ENCODE data around the gene MRPL4. TPM values are rescaled to one million over a fixed set of nuclear protein-coding genes. Genes with fewer than 3 reads are reported as not detected.
"Not testable (repeated sequence)": the region's sequence is repeated elsewhere in the genome, so short reads cannot be mapped to it uniquely, and the experiment has no call there.

Gene MRPL4
- total RNA-seq, 1 donor from 2014 or later: 76.8 TPM

DNA sequence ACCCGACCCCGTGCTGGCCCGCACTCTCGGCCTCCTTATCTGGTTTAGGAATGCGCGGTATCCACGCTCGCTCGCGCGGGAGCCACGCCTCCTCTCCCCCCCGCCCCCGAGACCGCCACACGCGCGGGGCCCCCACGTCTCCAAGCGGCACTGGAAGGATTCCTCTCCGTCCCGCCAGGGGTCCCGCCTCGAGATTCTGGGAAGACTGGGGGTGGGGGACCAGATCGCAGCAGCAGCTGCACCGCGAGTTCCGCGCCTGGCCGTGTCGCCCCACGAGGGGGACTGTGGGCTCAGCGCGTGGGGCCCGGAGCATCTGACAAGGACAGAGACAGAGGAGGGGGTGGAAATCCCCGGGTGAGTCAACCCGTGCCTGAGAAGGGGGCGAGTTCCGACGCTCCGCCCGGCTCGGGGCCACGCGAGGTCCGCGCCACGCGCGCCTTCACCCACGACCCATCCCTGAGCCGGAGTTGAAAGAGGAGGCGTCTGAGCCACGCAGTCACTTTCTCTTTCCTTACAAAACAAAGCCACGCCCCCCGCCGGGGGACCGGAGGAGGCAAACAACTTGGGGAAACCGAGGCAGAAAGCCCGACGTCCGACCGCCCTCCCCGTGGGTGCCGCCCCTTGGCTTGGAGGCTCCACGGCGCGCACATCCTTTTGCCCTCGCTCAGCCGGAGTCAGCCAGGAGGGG is 21.7 kb upstream of the MRPL4 start:
- intact Hi-C loops (cut with micrococcal nuclease): loop anchor here (2.0 kb wide), 1 partner anchor 36 kb away; the partner anchor contains the start of gene DNMT1

DNA sequence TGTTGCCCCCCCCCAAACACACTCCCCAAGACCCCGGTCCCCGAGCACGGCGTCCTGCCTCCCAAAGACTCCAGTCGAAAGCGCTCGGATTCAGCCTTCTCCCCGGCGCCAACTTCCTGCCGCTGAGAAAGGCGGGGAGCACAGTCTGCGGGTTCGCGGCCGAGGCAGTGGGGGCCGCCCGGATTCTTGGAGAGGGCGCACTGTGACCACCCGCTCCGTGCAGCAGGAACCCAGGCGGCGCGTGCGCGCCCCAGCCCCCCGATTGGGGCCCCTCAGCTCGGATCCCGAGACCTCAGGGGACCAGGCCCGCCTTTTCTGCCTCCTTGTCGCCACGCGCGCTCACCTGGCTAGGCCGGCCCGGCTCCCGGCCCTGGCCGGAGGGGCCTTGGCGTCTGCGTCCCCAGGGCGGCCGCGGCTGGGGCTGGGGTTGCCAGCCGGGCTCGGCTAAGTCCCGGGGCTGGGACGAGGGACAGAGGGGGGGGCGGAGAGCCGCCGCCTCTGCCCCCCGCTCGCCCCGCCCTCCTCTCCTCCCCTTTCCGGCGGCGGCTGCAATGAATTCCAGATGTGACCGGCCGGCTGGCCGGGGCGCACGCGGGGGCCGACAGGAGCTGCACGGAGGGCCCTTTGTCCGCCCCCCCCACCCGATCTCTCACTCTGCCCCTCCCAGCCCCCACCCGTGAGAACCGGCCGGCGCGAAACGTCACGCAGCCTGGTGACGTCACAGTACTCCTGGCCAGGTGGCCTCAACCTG is 21.0 kb upstream of the MRPL4 start, which contains the start of gene S1PR2:
Gene S1PR2, minus strand, starts transcription at position 471 of the 751 bp plus-strand sequence. CDS start 6,426 bp downstream, outside the sequence.
- intact Hi-C loops (cut with micrococcal nuclease): loop anchor here (2.0 kb wide), 1 partner anchor 36 kb away; the partner anchor contains the start of gene DNMT1

DNA sequence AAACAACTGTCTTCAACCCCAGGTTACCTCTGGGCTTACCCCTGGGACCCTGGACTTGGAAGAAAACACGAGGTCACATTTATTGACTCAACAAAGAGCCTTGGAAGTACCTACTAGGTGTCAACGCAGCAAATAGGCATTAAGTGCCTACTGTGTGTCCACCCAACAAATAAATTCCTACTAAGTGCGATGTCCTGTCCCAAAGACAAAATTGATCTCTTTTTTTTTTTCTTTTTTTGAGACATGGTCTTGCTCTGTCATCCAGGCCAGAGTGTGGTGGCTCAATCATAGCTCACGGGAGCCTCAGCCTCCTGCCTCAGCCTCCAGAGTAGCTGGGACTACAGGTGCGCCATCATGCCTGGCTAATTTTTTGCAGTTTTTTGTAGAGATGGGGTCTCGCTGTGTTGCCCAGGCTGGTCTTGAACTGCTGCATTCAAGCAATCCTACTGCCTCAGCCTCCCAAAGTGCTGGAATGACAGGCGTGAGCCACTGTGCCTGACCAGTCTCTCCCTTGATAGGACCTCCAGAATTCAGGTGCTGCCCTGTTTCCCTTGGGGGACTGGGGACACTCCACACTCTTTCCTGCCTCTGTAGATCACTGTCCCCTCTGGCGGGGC is 20.3 kb upstream of the MRPL4 start:
- intact Hi-C loops (cut with micrococcal nuclease): loop anchor here (1.0 to 2.0 kb wide), 2 partner anchors 37 to 300 kb away; partner anchors contain the start of gene DNMT1

DNA sequence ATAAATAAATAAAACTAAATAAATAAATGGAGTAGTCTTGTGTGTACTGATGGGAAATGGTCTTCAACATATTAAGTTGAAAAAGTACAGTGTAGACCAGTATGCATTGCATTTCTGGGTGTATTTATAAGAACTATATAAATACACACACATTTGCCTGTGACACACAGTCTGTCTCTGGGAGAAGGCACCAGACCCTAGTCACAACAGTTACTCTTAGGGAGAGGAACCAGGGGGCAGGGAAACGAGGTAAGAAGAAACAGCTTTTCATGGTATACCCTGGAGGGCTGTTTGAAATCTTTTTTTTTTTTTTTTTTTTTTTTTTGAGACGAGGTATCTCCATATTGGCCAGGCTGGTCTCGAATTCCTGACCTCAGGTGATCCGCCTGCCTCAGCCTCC is 18.1 kb upstream of the MRPL4 start:
- intact Hi-C loops (cut with micrococcal nuclease): no loop called here

DNA sequence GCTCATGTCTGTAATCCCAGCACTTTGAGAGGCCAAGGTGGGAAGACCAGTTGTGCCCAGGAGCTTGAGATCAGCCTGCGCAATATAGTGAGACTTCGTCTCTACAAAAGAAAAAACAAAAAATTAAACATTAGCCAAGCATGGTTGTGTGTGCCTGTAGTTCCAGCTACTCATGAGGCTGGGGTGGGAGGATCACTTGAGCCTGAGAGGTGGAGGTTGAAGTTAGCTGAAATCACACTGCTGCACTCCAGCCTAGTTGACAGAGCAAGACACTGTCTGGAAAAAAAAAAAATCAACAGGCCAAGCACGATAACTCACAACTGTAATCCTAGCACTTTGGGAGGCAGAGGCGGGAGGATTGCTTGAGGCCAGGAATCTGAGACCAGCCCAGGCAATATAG is 17.0 kb upstream of the MRPL4 start:
- intact Hi-C loops (cut with micrococcal nuclease): no loop called here

DNA sequence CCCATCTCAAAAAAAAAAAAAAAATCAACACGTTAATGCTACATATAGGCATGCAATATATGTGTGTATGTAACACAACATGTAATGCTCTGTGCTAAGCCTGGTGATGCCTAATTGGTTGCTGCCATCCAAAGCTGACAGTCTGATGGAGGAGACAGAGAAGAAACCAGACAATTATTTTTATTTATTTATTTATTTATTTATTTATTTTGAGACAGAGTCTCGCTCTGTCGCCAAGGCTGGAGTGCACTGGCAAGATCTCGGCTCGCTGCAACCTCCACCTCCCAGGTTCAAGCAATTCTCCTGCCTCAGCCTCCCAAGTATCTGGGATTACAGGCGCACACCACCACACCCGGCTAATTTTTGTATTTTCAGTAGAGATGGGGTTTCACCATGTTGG is 16.6 kb upstream of the MRPL4 start:
- intact Hi-C loops (cut with micrococcal nuclease): not testable (repeated sequence)

DNA sequence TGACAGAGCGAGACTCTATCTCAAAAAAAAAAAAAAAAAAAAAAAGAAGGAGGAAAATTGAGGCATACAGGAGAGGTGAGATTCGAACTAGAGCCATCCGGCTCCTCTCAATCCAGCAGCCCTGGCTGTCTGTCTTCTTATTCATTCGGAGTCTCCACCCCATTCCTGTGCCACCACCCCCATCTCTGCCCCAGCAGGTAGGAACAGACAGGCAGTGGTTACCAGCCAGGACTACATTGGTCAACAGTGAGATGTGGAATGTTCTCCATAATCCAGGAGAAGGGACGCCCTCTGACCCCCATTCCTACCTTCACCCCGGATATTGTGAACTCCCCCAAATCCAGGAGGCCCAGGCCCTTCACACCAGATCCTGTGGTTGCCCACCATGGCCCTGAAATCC is 14.3 kb upstream of the MRPL4 start:
- intact Hi-C loops (cut with micrococcal nuclease): no loop called here

DNA sequence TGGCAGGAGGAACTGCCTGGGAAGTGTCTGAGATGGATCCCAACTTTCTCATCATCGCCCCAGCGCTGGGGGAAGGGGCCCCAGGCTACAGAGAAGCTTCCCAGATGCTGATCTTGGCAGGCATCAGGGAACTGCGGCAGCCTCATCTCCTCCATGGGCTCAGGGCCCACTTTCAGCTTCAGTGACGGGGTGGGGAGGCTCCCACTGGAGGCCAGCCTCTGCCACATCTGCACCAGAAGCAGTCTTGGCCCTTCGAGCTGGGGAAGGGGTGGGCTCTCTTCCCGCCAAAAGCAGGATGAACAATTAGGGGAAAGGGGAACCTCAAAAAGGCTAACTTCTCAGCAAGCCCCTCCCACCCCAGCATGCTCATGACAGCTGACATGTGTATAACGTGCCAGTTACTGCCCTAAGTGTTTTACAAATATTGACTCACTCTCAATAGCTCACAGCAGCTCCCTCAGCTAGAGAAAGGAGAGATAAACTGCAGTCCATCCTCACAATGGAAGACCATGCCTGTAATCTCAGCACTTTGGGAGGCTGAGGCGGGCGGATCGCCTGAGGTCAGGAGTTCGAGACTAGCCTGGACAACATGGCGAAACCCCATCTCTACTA is 13.7 kb upstream of the MRPL4 start:
- intact Hi-C loops (cut with micrococcal nuclease): no loop called here

DNA sequence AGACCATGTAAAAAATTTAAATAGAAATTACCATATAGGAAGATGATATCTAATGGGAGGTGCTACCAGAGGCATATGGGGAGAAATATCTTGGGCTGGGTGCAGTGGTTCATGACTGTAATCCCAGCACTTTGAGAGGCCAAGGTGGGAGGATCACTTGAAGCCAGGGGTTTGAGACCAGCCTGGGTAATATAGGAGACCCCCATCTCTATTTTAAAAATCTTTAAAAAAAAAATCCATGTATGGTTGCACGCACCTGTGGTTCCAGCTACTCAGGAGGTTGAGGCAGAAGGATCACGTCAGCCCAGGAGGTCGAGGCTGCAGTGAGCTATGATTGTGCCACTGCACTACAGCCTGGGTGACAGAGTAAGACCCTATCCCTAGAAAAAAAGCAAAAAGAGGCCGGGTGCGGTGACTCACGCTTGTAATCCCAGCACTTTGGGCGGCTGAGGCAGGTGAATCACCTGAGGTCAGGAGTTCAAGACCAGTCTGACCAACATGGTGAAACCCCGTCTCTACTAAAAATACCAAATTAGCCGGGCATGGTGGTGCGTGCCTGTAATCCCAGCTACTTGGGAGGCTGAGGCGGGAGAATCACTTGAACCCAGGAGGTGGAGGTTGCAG is 10.1 kb upstream of the MRPL4 start:
- intact Hi-C loops (cut with micrococcal nuclease): not testable (repeated sequence)

DNA sequence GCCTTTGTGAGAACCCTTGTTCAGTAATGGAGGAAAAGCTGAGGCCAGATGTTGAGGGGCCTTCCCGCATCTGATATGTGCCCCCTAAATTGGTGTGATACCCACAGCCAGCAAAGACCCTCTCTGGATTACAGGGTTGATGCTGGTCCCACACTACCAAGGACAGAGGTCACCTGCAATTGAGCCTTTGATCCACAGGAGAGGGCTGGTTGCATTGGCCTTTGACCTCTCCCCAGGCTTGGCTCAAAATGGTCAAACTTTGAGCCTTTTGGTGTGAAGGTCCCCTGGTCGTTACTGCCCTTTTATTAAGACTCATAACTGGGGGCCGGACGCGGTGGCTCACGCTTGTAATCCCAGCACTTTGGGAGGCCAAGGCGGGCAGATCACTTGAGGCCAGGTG is 8.4 kb upstream of the MRPL4 start:
- intact Hi-C loops (cut with micrococcal nuclease): no loop called here

DNA sequence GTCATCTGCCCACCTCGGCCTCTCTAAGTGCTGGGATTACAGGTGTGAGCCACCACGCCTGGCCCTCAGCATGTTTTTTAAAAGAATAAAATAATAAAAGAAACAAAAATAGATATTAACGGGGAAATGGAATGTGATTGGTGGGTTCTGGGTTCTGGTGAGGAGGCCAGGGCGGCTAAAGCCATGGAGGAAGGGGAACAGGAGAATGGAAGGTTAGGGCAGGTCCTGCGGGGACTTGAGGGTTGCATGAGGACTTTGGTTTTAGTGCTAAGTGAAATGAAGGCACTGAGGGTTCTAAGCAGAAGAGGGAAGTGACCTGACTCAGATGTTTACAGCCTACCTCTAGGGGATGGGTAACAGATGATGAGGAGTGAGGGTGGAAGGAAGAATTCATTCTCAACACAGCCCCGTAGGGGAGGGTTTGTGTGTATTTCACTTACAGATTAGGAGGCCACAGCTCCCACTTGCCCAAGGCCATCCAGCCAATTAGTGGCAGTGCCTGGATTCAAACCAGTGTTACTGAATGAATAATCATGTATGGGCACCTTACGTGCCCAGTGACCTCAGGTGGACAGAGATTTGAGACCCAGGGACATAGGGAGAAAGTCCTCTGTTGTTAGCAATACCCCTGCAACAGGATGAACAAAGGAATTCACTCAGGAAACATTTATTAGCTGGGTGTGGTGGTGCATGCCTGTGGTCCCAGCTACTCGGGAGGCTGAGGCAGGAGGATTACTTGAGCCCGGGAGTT is 6.7 kb upstream of the MRPL4 start:
- intact Hi-C loops (cut with micrococcal nuclease): no loop called here

DNA sequence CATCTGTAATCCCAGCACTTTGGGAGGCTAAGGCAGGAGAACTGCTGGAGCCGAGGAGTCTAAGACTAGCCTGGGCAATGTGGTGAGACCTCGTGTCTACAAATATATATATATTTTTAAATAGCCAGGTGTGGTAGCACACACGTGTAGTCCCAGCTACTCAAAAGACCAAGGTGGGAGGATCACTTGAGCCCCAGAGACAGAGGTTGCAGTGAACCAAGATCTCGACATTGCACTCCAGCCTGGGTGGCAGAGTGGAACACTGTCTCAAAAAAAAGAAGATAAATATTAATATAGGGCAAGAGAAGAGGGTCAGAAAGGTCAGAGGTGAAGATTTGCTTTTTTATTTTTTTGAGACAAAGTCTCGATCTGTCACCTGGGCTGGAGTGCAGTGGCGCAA is 5.5 kb upstream of the MRPL4 start:
- intact Hi-C loops (cut with micrococcal nuclease): no loop called here

DNA sequence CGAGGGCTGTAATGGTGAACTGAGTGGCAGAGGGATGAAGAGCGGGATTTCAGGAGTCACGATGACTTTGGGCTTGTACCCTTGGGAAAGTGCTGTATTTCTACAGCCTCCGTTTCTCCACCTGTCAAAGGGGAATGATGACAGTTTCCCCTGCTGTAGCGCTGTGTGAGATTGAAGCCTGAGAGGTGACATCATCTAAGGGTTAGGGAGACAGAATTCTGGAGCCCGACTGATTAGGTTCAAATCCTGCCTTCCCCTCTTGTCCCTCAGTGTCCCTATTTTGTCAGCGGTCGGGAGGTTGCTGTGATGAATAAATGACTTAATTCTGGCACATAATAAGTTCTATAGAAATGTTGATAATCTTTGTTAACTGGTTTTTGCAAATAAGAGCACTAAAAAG is 693 bp downstream of the MRPL4 start:
- intact Hi-C loops (cut with micrococcal nuclease): loop anchor here (5.0 kb wide), 2 partner anchors 80 to 445 kb away; no protein-coding TSS in a partner anchor

DNA sequence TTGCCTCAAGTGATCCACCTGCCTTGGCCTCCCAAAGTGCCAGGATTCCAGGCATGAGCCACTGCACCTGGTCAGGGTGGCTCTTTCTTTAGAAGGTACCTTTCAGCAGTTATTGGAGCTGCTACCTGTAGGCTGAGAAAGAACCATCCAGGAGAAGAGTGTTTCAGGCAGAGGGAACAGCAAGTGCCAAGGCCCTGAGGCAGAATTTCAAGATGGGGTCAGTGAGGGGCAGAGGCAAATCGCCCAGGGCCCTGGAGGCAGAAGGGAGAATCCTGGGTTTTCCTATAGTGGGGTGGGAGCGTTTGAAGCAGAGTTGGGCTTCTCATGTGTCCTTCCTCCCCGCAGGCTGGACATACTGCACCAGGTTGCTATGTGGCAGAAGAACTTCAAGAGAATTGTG is 2.2 kb downstream of the MRPL4 start:
- intact Hi-C loops (cut with micrococcal nuclease): loop anchor here (5.0 kb wide), 2 partner anchors 82 to 443 kb away; no protein-coding TSS in a partner anchor

DNA sequence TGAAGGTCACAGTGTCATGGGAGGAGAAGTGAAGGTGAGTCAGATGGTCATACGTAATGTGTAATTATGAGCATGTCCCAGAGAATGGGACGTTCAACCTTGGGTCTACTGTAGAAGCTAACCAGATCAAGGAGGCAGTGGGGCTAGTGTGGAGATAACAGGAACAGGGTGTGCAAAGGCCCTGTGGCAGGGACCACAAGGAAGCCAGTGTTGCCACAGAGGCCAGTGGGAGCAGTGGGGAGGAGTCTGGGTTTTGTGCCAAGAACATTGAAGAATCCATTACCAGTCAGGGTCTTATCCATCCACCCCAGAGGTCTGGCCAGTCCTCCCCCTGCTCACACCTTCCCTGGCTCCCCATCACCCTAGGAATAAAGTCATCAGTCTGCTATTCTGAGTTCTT is 3.3 kb downstream of the MRPL4 start:
- intact Hi-C loops (cut with micrococcal nuclease): no loop called here

DNA sequence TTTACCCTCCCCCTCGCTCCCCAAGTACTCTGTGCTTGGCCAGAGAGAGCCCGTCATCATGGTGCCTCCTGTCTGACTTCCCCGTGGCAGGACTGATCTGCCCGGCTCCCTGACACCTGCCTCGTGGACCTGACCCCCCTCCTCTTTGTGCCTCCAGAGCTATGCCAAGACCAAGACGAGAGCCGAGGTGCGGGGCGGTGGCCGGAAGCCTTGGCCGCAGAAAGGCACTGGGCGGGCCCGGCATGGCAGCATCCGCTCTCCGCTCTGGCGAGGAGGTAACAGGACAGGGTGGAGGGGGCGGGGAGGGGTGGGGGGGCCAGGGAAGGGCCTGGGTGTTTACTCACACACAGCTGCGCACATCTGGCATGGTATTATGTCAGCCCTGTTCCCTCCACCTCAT is 4.5 kb downstream of the MRPL4 start:
- intact Hi-C loops (cut with micrococcal nuclease): no loop called here

DNA sequence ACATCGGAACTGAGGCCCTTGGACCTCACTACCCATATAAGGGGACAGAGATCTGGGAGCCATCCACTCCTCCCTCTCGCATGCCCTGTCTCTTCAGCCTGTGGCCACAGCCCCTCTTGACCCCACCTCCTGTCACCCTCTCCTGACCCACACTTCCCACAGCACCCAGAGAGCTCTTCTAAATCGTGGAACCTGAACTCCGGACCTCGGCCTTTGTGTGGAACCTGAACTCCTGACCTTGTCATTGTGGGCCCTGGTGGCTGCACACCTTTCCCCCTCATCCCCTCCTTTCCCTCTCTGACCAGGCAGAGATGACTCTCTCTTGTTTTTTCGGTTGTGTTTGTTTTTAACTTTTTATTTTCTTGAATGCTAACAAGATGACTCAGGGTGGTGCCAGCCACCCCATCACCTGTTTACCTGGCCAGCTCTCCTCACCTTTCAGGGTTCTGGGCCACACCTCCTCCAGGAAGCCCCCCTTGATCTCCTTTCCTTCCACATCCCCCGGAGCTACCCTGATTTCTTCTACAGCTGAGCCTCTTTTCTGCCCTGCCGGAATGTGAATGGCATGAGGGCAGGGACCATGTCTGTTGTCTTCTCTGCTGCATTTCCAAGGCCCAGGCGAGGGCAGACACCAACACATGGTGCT is 5.1 kb downstream of the MRPL4 start:
- intact Hi-C loops (cut with micrococcal nuclease): no loop called here

DNA sequence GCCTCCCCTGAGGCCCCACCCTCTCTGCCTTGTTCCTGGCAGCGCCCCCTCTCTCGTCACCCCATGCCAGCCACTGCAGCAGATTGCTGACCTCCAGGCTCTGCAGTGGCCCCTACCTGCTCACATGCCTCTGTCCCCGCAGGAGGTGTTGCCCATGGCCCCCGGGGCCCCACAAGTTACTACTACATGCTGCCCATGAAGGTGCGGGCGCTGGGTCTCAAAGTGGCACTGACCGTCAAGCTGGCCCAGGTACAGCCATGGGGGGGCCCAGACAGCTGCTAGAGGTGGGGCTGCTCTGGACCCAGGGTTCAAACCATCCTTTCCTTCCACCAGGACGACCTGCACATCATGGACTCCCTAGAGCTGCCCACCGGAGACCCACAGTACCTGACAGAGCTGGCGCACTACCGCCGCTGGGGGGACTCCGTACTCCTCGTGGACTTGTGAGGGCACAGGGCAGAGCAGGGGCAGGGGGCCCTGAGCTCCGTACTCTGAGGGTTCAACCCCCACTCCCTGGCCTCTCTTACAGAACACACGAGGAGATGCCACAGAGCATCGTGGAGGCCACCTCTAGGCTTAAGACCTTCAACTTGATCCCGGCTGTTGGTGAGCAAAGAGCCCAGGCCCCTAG is 6.2 kb downstream of the MRPL4 start:
- intact Hi-C loops (cut with micrococcal nuclease): no loop called here

DNA sequence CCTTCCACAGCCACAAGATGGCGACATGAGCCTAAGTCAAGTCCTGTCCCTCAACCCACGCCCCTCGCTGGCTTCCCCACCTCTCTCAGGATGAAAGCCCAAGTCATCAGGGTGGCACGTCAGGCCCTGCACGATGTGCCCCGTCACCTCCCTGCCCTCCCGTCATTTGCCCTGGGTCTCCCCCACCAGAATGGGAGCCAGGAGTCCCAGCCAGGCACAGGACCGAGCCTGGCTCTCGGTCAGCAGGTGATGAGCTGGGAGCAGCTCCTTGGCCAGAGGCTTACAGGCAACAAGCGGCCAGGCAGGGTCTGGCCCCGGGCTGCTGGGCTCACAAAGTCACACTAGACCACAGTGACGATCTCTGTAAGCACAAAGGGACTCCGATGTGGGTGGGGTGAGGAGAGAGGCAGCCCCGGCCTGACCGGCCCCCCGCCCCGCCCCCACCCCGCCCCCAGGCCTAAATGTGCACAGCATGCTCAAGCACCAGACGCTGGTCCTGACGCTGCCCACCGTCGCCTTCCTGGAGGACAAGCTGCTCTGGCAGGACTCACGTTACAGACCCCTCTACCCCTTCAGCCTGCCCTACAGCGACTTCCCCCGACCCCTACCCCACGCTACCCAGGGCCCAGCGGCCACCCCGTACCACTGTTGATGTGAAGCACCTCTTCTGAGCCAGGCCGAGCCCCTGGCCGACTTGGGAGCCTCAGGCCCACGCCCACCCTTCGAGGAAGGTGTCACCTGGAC is 7.3 kb downstream of the MRPL4 start:
- intact Hi-C loops (cut with micrococcal nuclease): loop anchor here (1.0 kb wide), 3 partner anchors 8 to 177 kb away; no protein-coding TSS in a partner anchor

Data from T-helper 1 cell treated with Interleukin-12 subunit alpha and Interleukin-12 subunit beta and Interleukin-4 antibody, amounts not matched to agents 30 ng/mL and 1 ng/mL, for 36 hours (primary cell).